Middle frontal gyrus (tissue), 1 donor: ENCODE measurements around the gene CRADD.
"Not testable (repeated sequence)": the region's sequence is repeated elsewhere in the genome, so short reads cannot be mapped to it uniquely, and the experiment has no call there.

ENCODE experiments used
- DNase-seq: peaks from one replicate; pipeline ENCODE4 v3.0.0-alpha.2; 2015; ENCODE audit warnings: low spot score; ENCODE audit errors: extremely low spot score

CRADD gene

DNA sequence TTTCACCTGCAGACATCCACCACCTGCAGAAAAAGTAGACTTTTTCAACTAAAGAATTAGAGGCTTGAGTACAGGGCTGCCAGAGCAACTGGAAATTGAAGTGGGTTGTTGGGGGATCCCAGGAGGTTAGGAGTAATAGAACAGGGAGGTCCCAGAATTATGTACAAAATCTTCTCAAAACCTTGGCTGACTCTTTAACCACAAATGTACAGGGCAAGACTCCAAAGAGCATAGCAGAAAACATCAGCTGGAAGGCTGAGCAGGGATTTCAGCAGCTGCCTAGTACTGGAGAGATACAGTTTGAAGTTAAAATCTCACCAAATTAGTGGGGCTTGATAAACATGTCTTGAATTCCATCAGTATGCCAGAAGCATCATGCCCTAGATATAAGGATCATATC is 191.6 kb downstream of the CRADD start:
- DNase-seq = no peak

DNA sequence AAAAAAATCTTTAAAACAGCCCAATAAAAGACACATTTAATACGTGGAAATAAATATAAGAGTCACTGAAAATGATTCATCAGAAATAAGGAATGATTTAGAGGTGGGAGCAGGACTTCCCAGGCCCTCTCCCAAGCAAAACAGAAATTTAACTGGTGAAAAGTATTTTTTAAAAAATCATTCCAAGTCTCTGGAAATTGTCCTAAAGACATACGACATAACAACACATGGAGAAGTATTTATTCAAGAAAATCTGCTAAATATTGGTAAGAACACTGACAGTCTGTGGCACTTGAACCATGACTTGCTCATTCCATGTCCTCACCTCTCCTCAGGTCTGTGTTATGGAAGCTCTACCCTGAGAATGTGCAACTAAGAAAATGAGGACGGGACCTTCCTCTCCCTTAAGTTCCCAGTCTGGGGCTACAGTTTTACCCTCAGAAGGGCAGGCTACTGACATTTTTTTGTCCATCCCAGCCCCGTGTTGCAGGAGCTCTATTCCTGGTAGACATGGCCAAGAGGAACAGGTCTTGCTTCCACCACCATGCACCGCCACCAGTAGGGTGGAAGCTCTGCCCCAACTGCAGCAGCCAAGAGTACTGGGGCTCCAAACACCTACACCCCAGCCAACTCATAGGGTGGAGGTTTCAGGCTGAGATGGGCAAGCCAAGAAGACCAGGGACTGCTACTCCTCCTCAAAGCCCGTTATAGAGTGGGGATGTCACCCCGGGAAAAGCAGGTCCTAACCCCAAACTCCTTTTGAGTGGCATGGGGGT is 193.0 kb downstream of the CRADD start:
- DNase-seq = no peak

DNA sequence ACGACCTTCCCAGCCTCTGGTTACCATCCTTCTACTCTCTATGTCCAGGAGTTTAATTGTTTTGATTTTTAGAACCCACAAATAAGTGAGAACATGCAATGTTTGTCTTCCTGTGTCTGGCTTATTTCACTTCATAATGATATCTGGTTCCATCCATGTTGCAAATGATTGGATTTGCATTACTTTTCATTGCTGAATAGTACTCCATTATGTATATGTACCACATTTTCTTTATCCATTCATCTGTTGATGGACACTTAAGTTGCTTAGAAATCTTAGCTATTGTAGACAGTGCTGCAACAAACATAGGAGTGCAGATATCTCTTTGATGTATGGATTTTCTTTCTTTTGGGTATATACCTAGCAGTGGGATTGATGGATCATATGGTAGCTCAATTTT is 194.4 kb downstream of the CRADD start:
- not testable (repeated sequence) for DNase-seq

DNA sequence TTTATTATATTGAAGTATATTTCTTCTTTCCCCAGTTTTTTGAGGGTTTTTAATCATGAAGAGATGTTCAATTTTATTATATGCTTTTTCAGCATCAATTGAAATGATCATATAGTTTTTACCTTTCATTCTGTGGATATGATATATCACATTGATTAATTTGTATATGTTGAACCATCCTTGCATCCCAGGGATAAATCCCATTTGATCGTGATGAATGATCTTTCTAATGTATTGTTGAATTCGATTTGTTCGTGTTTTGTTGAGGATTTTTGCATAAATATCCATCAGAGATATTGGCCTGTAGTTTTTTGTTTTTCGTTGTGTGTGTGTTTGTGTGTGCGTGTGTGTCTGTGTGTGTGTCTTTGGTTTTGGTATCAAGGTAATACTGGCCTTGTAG is 196.4 kb downstream of the CRADD start:
- DNase-seq = no peak

DNA sequence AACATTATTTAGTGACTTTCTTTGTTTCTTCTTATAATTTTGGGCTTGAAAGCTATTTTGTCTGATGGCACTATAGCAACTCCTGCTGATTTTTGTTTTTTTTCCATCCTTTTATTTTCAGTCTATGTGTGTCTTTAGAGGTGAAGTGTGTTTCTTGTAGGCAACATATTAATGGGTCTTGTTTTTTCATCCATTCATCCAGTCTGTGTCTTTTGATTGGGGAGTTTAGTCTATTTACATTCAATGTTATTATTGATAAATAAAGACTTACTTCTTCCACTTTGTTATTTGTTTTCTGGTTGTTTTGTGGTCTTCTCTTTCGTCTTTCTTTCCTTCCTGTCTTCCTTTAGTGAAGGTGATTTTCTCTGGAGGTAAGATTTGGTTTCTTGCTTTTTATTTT is 198.0 kb downstream of the CRADD start:
- DNase-seq = no peak

DNA sequence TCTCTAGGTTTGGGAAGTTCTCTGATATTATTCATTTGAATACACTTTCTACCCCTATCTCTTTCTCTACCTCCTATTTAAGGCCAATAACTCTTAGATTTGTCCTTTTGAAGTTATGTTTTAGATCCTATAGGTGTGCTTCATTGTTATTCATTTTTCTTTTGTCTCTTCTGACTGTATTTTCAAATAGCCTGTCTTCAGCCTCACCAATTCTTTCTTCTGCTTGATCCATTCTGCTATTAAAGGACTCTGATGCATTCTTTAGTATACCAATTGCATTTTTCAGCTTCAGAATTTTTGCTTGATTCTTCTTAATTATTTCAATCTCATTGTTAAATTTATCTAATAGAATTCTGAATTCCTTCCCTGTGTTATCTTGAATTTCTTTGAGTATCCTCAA is 199.2 kb downstream of the CRADD start:
- DNase-seq = no peak

DNA sequence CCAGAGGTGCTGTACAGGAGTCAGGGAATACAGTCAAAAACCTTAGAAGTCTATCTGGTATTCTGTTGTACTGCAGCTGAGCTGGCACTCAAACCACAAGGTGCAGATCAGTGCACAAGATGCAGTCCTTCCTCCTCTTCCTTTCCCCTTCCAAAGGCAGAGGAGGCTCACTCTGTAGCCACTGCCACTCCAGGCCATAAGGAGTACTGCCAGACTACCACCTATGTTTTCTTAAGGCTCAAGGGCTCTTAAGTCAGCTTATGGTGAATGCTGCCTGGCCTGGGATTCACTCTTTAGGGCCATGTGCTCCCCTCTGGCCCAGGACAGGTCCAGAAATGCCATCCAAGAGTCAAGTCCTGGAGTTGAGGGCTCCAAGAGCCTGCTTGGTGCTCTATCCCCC is 200.3 kb downstream of the CRADD start:
- no peak for DNase-seq

DNA sequence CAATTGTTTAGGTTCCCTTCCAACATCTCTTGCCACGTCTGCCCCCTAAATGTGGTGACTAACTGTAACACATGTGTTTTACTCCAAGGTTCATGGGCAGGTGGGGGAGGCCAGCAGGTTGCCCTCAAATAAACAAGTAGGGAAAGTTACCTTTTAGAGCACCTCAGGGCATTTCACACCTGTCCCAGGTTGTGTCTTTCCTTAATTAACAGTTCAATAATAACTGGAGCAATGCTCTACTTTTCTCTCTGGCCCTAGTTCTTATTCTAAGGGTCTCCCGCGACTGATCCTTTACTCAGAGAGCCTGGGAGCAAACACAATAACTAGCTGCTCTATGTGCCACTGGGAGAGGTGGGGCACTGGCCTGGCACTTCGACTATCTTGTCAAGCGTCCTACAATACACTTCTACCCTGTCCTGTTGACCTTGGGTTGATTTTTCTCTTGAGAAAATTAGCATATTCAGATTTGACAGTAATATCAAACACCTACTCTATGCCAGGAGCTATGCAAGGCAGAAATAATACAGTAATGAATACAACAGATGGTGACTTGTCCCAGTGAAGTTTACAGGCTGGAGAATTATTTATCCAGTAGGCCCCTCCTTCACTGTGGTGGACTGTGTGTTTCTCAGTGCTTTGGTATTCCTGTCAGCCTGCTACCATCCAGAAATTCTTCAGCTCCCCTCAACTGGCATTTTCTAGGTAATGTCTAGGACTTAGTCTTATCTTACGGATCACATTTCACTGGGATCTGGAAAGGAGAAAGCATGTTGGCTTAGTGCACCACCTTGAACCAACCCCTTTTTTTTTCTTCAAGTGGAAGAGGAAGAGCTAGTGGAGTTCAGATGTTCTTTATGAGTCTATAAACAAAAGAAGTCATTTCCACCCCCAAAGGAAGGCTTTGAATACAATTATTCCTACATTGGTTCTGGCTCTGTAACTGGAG is 202.6 kb downstream of the CRADD start:
- DNase-seq = no peak

DNA sequence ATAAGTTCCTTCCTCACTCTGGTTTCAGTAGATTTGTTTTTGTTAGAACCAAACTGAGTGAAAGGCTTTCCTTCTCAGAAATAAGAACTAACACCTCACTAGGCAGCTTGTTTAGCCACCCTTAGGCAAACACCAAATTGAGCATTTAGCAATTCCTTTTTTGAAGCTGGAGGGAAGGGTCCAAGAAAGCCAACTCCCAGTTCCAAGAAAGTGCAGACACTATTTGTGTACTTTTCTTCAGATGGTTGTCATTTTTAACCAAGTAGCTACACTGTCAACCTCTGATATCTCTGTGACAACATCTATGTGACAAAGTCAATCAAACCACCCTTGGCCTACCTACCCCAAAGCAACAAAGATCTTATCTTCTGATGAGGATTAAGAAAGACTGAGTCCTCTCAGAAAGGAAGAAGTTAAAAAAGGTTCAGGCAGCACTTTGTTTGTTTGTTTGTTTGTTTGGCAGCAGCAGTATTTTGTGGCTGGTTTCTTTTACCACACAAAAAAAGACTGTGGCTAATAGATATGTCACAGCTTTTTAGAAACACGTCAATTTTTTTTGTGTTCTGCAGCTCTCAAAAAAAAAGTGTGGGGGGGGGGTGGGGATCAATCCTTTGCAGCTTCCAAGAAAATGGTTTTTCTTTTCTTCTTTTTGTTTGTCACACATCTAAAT is 203.8 kb downstream of the CRADD start:
- DNase-seq = no peak

DNA sequence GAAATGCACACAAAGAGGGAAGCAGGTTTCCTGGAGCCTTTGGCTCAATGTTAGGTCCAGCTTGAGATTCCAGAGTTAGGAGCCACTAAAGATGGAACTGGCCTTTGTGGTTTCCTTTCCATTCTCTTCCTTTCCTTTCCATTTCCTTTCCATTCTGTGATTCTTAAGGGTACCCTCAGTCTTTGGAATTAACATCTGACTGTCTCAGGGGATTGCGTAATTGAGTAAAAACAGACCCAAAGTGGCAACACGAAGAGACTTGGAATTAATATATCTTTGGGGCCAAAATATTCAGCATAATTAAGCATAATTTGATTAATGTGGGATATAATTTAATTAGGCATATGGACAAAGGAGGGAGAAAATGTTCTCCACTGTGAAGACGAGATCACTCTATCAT is 205.6 kb downstream of the CRADD start:
- DNase-seq = no peak

DNA sequence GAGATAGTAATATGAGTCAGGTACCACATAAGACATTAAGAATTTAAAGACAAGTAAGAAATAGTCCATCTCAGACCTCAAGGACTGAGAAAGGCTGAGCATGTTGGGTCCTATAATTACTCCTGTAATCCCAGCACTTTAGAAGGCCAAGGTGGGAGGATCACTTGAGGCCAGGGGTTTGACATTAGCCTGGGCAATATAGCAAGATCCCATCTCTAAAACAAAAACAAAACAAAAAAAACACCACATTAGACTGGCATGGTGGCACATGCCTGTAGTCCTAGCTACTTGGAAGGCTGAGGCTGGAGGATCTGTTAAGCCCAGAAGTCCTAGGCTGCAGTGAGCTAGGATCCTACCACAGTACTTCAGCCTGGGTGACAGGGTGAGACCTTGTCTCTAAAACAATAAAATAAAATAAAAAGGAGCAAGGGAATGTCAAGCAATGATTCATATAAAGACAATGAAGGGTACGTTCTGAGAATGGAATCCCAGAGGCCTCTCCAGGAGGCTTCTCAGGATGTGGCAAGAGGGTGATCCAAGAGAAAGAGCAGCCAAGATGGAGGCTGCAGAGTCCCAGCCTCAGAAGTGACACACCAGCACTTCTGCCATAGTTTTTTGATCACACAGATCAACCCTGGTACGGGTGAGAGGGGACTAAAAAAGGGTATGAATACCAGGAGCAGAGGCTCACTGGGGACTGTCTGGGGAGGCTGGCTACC is 206.4 kb downstream of the CRADD start:
- DNase-seq = no peak

DNA sequence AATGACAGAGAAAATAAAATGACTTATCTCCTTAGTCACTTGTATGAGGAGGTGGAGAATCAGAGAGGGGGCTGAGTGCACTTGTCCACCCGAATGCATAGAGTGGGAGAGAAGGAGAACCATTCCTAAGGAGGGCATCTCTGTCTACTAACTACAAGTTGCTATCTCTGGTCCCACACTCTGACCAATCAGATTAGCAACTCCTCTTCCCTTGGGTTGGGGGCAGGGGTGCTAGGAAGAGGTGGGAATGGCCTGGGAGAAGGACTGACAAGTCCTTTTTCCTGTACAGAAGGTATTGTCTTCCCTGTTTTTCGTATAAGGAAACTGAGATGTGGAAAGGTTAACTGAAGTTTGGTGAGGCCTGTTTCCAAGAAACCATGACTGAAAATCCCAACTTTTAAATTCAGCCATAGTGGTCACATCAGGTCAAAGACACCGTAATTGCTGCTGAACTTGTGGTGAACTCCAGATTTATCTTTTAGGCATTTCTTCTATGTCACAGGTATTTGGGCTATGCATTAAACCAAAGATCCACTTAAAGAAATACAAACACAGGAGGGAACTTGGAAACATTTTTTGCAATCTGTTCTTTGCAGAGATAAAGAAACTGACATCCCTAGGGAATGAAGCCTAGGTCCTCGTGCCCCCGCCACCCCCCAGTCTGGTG is 207.8 kb downstream of the CRADD start:
- no peak for DNase-seq

DNA sequence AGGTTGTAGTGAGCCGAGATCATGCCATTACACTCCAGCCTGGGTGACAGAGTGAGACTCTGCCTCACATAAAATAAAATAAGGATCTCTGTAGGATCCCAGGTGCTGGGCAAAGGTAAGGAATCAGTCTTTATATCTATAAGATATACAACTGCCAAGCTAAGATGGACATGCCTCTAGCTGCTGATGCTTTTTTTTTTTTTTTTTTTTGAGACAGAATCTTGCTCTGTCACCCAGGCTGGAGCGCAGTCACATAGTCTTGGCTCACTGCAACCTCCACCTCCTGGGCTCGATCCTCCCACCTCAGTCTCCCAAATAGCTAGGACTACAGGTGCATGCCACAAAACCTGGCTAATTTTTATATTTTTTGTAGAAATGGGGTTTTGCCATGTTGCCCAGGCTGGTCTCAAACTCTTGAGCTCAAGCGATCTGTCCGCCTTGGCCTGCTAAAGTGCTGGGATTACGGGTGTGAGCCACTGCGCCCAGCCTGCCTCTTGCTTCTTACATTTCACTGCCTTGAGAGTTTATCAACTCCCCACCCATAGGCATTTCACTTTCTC is 208.9 kb downstream of the CRADD start:
- not testable (repeated sequence) for DNase-seq

DNA sequence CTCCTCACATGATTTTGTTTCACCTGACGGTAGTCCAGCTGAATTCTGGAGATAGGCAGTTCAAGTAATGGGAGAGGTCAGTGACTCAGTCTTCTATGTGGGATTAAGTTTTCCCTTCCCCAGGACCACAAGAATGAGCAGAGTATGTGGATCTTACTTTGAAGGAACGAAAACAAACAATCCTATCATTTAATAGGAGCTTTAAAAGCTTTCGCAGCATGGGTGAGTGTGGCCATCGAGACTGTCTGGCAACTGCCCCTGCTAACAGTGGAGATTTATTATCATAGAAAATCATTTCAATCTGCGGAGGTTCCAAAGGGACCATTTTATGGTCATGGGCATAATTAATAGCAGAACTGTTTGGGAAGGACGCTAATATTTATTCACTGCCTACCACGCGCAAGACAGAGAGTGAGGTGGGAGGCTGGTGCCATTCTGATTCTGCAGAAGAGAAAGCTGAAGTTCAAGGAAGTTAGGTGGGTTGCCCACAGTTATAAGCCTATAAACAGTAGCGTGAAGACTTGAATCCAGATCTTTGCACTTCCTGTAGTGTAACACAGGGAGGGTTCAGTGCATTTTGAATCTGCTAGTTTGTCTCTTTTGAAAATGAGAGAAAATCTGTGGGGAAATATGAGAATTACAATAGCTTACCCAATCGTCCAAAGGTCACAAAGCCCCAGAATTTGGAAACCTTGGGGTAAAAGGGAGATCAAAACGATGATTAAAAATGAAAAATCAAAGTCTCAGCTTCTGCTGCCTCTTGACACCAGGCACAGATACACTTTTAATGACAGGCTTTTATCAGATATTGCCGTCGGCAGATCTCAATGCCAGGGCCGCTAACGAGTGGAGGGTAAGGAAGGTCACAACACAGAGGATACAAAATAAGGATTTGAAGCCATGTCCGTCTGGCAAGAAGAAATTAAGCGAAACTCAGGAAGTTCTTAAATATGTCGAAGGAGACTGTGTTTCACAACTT is 209.6 kb downstream of the CRADD start:
- no peak for DNase-seq

DNA sequence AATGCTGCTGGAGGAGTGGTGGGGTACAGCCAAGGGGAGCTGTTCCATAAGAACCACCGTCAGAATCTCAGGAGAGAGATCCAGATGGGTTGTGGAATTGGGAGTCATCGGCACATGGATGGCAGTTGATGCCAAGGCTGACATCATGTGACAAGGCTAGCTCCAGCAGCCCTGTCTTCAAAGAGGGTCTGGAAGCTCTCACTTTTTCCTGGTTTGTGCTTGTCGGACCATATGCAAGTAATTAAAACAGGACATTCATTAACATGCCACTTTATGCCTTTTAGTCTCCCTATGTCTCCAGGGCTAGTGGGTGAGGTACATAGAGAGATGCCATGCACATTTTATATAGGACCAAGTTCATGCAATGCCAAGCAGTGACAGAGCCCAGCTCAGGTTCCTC is 211.8 kb downstream of the CRADD start:
- DNase-seq = no peak

DNA sequence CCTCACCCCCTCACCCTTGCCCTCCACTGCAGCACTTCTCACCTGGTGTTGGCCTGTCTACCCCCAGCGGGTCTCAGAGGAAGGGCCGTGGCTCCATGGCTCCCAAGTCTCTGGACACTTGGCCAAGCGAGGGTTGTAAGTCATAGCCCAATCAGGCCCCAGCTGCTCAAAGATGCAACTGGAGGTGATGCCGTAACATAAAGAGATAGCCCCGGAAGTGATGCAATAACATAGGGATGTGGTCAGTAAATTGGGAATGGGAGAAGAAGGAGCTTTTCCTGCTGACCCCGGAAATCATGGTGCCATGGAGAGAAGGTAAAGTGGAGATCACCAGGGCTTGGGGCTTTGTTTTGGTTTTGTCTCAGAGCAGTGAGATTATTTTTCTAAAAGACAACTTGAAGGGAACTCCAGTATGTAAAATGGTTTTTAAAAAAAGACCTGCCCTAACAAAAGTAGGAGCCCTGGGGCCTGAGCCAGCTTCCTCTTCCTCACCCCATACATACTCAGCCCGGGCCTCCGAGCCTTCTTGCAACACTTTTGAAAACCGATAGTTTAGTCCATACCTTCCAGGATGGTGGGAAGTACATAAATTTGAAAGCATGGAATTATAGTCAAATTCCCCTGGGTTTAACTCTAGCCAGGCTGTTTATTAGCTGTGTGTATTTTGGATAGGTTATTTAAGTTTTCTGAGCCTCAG is 212.5 kb downstream of the CRADD start:
- no peak for DNase-seq

DNA sequence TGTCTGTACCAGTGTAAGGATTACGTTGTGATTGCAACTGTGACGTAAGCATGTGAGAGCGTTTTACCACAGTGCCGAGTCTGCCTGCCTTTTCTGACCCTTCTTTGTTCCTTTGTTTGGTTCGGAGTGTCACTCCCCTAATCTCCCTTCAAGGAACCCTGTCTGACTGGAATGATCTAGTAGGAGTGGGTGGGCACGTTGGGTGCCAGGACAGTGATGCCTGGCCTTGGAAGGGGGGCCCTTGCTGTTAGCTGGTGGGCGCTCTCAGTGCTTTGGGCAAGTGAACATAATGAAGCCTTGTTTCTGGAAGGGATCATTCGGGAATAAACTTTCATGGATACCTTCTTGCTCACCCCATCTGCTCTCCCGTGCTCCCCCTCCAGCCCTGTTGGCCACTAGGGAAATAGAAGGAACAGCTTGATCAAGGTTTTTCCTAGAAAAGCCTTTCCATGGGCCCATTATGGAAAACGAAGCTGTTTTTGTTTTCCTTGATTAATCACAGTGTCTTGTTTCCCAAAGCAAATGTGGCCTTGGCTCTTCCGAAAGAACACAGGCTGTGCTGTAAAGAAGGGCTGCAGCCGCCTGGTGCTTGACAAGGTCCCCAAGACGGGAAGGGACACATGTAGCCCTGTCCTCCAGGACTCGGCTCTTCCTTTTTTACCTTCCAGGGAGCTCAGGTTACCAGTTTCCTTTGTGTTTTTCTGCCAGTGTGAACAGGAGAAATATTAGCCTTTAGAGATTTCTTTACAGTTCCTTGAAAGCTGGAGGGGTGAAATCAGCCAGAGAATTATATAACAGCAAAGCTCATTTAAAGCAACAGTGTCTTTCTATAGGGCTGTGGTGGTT is 215.5 kb downstream of the CRADD start:
- DNase-seq = no peak
